Measurements from ENCODE around the gene DDHD1.

DDHD1 gene

GRCh38 chr14:53034036-53034435 lies 119.1 kb downstream of the DDHD1 start:
- no peak for DNase-seq (ENCODE audit: low spot score)

- no peak for DNase-seq (ENCODE audit: low spot score)
Observed at GRCh38 chr14:53032838-53033390, 120.2 kb downstream of the DDHD1 start.

- no peak for DNase-seq (ENCODE audit: low spot score)
Observed at GRCh38 chr14:53032161-53032803, 120.8 kb downstream of the DDHD1 start.

DNA sequence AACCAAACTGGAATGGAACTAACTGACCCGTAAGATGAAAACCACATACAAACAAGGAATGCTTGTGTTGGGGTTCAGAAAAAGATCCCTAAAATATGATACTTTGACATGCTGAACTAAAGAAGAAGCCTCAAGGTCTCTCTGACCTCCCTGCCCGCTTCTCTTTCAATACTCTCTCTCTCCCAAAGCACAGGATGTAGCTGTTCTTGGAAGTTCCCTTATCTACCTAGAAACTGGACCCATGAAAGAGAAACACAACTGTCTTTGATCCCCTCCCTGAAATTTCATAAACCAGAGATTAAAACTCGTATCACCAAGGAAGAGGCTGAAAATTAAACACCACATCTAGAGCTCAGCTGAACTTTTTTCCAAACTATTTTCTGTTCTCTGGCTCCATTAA lies 125.6 kb downstream of the DDHD1 start:
- DNase-seq (ENCODE audit: low spot score) = no peak

DNA sequence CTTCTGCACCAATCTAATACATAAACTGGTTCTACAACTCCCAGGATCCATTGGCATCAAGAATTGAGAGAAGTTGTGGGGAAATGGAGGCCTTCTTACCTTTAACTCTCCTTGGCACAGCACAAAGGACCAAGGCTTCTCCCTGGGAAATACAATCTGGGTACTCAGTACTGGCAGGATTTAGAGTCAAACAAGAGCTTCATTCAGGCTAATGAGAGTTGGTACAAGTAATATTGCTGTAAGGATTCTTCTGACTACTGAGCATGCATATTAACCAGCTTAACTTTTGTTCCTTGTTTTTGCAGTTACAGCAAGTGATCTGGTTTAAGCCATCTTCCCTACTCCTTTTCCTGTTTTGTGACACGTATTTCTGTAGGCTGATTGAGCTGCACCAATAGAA lies 126.1 kb downstream of the DDHD1 start:
- DNase-seq (ENCODE audit: low spot score) = no peak

DNA sequence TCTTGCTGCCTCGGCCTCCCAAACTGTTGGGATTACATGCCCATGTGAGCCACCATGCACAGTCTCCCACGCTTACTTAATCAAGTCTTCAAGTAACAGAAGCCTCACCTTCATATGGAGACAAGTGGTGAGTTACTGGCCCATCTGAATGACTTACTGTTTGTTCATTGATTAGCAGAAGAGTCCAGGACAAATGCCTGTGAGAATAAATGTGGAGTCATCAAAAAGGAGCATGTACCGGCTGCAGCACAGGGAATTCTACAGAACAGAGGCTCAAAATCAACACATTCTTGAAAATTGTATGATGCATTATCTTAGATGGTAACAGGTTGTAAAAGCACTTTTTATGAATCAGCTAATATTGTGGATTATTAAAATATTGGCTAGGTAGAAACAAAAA lies 129.8 kb downstream of the DDHD1 start:
- no peak for DNase-seq (ENCODE audit: low spot score)

DNA sequence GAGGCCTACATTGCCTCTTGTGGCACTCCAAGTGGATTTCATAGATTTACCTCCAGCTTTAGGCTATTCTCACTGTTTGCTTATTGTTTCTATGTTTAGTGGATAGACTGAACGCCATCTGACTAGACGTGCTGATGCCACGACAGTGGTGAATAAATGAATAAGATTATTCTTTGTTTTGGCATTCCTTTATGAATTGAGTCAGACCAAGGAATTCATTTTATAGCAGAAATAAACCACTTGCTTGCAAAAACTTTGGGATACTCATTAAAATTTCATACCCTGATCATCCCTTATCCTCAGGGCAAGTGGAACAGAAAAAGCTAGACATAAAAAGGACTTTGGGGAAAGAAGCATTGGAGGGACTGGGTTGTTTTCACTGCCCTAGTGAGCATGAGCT lies 130.5 kb downstream of the DDHD1 start:
- no peak for DNase-seq (ENCODE audit: low spot score)

DNA sequence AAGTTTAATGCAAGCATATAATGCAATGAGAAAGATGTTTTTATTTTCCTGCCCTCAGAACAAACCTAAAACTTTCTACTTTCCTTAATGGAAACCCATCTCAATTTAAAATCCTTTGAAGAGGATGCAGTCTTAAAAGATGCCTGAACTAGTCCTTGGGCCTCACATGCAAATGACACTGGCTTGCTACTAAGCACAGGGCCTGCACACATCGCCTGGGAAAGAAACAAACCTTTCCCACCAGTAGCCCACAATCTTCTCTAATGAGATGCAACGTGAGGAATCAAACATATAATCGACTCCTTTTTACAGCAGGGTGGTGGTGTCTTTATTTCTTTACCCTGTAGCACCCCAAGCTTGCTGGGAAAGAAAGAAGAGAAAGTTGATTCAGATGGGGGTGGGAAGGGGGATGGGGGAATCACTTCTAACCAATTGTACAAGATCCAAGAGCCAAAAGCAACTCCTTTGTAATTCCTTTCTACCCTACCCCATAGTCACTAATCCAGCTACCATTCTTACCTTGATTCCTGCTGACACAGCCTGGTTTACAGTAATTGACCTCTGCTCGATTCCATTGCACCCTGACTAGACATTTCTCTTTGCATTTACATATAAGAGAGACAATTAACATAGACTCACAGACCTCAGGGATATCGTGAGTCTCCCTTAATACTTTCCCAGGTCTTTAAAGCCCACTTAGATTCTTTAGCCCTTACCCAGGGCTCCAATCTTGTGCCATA lies 132.8 kb downstream of the DDHD1 start:
- DNase-seq (ENCODE audit: low spot score) = no peak

- no peak for DNase-seq (ENCODE audit: low spot score)
Observed at GRCh38 chr14:53019406-53019805, 133.7 kb downstream of the DDHD1 start.

DNA sequence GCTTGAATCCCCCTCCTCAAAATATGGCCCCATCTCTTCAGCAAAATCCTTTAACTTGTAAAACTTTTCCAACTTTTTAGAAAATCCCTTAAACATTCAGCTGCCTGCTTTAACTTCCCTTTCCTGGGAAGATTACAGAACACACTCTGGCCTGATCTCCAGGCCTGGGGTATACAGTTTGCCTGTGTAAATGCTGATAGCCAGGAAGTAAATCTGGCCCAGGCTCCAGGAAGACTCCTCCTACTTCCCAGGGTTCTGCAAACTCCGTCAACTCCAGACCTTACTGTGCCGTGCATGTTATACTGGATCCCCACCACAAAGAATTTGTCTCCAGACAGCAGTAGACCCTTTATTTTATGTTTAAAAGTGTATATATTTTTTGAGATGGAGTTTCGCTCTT lies 135.3 kb downstream of the DDHD1 start:
- no peak for DNase-seq (ENCODE audit: low spot score)

DNA sequence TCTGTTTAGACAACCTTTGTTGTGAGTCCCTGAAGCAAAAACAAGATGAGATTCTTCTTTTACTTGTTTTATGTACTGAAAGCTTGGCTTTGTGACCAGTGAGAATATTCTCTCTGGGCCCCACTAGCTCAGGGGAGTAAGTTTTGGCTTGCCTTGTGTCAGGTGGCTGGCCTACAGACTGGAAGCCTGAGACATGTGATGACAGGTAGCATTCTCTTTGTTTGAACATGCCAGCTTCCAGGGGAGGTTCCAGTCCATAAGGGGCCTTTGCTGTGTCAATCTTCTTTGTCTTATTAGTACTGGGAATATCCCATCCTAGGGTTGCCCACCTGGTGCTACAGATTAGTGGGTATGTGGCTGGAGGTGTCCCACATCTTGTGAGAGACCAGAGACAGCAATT lies 136.2 kb downstream of the DDHD1 start:
- DNase-seq (ENCODE audit: low spot score) = no peak

DNA sequence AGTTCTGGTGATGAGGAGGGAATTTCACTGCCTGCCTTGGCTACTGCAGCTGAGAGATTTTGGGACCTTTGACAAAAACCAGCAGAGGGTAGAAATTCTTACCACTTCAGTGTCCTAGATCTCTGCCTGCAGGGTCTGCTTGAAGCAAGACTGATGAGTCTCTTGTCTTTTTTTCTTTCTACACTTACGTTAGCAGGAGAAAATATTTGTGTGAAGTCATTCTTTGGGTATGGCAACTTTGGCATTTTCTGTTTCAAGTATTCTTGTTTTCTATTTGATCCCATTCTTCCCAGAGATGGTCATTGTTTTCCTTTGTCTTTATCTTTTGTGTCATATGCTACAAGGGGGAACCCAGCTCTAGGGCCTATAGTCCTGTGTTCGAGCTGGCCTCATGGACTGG lies 136.6 kb downstream of the DDHD1 start:
- DNase-seq (ENCODE audit: low spot score) = no peak

- DNase-seq (ENCODE audit: low spot score) = no peak
Observed at GRCh38 chr14:53011053-53011462, 142.1 kb downstream of the DDHD1 start.

DNA sequence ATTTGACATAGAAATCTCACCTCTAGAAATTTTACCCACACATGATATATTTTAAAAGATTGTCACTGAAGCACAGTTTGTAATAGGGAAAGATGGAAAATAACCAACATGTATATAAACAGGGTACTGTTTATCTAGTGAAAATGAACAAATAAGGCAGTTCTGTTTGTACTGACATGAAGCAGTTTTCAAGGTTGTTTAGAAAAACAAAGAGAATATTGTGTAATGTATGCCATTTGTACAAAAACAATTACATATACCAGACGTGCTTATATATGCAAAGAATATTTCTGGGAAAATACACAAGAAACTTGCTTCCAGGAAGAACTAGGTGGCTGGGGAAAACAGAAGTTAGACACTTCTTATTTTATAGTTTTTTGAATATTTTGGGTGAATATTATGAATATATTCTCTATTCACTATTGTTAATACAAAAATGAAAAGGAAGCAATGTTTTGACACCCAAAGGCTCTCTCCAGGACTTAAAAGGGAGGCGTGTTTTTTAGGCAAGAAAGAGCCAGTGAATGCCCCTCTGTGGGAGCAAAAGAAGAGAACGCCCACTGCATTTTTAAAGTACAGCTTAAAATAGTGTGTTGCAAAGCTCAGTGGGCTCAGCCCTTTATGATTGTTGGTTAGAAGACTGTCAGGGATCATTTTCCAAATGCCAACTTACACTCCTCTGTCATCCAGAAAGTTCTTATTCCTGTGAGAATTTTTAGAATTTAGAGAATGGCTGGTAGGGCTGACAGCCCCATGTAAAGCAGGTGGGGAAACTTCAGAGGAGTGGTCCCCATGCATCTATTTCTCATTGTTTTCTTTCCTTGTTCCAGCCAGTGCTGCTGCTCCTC lies 142.7 kb downstream of the DDHD1 start:
- no peak for DNase-seq (ENCODE audit: low spot score)

DNA sequence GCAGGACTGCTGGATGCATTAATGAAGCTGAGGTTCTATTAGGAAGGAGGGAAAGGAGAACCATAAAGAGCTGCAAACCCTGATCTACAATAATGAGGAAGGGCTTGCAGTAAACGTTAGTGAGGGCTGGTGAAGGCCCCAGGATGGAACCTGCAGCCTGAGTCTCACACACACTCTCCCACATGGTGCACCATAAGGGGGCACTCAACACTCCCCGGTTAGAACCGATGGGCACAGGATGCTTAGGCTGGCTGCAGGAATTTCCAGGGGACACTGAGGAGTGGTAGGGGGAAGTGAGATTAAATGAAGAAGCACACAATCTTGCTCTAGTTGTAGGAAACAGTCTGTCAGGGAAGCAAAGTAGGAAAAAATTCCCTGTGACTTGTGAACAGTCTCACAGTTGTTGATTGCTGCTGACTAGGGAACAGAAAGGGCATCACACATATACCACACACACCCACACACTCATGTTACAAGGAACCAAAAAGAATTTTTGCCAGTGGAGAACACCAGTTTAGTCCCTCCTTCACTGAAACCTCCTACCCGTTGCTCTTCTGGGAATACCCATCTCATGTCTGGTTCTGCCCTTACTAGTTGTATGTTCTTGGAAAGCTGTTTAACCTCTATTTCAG lies 146.1 kb downstream of the DDHD1 start:
- no peak for DNase-seq (ENCODE audit: low spot score)

DNA sequence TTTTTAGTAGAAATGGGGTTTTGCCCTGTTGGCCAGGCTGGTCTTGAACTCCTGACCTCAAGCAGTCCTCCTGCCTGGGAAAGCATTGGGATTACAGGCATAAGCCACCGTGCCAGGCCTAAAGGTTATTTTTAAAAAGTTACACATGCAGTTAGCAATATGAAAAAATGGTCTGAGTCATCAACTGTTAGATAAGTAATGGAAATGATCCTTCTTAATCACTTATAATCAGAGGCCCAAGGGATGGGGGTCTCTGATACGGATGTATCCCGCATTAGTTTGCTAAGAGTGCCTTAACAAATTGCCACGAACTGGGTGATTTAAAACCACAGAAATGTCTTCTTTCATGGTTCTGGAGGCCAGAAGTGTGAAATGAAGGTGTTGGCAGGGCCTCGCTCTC lies 148.1 kb downstream of the DDHD1 start:
- no peak for DNase-seq (ENCODE audit: low spot score)

GRCh38 chr14:53003776-53004175 lies 149.3 kb downstream of the DDHD1 start:
- no peak for DNase-seq (ENCODE audit: low spot score)

DNA sequence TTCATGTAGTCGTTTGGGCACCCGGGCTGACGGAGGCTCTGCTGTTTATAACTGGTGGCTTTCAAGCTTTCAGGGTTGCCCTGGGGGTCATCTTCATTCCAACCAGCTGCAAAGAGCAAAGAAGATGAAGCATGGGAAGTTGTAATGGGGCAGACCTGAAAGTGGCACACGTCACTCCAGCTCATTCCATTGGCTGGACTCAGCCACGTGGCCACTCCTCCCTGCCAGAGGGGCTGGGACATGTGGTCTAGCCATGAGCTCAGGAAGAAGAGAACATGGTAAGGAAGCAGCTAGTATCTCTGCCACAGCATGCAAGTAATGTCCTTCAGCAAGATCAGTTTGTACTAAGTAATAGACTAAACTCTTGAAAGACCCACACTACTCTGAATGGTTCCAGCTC lies 150.5 kb downstream of the DDHD1 start:
- no peak for DNase-seq (ENCODE audit: low spot score)

DNA sequence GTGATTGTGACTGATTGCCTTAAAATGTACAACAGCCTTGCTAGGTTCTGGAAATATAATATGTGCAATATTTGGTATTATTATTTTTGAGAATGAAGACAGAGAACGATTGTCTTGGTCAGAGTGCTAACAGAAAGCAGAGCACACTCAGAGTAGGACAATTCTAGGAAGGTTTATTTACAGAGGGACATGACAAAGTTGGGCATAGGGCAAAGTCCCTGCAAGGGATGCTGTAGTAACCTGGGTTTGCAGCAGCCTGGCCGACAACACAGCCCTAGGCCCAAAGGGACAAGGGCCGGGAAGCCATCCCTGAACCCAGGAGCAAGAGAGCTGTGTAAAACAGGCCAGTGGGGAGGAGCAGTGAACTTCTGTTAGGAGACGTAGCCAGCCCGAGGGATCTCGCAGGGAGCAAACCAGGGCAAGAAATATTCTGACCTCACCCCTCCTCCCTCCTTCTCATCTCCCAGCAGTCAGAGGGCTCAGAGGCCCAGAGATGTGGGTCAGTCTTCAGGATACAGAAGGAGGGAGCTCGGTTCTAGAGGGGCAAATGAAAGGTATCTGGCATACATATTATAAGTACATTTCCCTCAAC lies 151.2 kb downstream of the DDHD1 start:
- no peak for DNase-seq (ENCODE audit: low spot score)

- no peak for DNase-seq (ENCODE audit: low spot score)
Observed at GRCh38 chr14:52998376-52999015, 154.6 kb downstream of the DDHD1 start.

GRCh38 chr14:52996493-52996892 lies 156.6 kb downstream of the DDHD1 start:
- DNase-seq (ENCODE audit: low spot score) = no peak
